Transverse colon (tissue), 3 donors: Measurements from ENCODE around the gene EPM2A.

Experiments used
- POLR2A ChIP-seq: fragments of 450-650 bp; IDR thresholded peaks from one replicate; pipeline ENCODE4 v1.6.1; 2016; ENCODE audit warnings: antibody characterized with exemption, mild to moderate bottlenecking, moderate library complexity
- TF ChIP-seq, protein P1 (sequence below), 5 experiments: fragments of 200-600 bp in 3 of 5; fragments of 450-650 bp in 2 of 5; sonication (generic) in 3 of 5; IDR thresholded peaks; 1 replicate in 2 of 5; 2 replicates in 3 of 5; pipeline ENCODE4 v1.5.1; 2016 to 2017; ENCODE audit warnings: antibody characterized with exemption in 5 of 5, inconsistent platforms in 3 of 5, mild to moderate bottlenecking in 2 of 5, moderate library complexity in 1 of 5

DNA sequence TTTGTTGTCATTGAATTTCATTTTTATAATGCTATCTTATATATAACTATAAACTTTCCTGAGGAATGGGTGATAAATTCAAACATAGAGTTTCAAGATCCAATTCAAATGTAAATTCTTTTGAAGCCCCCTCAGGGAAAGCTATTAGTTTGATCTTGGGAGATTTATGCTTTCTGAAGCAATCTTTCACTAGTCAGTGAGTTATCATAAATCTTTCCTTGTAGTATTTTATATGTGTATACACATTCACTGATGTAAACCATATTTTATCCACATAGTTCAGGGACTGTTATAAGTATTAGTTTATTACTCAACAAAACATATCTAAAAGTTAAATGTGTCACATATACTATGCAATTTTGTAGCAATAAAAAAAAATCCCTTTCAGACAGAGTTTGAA is 2.9 kb upstream of the EPM2A start:
- TF ChIP-seq, protein P1, sequence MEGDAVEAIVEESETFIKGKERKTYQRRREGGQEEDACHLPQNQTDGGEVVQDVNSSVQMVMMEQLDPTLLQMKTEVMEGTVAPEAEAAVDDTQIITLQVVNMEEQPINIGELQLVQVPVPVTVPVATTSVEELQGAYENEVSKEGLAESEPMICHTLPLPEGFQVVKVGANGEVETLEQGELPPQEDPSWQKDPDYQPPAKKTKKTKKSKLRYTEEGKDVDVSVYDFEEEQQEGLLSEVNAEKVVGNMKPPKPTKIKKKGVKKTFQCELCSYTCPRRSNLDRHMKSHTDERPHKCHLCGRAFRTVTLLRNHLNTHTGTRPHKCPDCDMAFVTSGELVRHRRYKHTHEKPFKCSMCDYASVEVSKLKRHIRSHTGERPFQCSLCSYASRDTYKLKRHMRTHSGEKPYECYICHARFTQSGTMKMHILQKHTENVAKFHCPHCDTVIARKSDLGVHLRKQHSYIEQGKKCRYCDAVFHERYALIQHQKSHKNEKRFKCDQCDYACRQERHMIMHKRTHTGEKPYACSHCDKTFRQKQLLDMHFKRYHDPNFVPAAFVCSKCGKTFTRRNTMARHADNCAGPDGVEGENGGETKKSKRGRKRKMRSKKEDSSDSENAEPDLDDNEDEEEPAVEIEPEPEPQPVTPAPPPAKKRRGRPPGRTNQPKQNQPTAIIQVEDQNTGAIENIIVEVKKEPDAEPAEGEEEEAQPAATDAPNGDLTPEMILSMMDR (IDR thresholded peaks at IDR 0.05): no peak
- TF ChIP-seq POLR2A: no peak
